SK-N-MC (cell line): ENCODE results near the gene NMBR.
"Not testable (repeated sequence)": the region's sequence is repeated elsewhere in the genome, so short reads cannot be mapped to it uniquely, and the experiment has no call there.

Source experiments
- DNase-seq: peaks from one replicate; pipeline ENCODE4 v3.0.0-alpha.2; 2011; ENCODE audit warnings: low read depth, low spot score
- H3K27ac ChIP-seq: fragments of 200-600 bp; sonication (generic); 2 replicates; pipeline ENCODE4 v1.5.1; 2016; ENCODE audit warnings: mixed run types
- H3K36me3 ChIP-seq: fragments of 200-600 bp; sonication (generic); 2 replicates; pipeline ENCODE4 v1.6.1; 2017; ENCODE audit warnings: antibody characterized with exemption, low read length, mixed read lengths; ENCODE audit not compliant: insufficient read depth
- H3K4me3 ChIP-seq: fragments of 200-600 bp; sonication (generic); 2 replicates; pipeline ENCODE4 v1.5.1; 2016
- H3K9ac ChIP-seq: fragments of 200-600 bp; sonication (generic); 2 replicates; pipeline ENCODE4 v1.8.0; 2017; ENCODE audit warnings: mixed run types, mixed read lengths; ENCODE audit not compliant: insufficient read length
- H3K9me3 ChIP-seq: fragments of 200-600 bp; sonication (generic); 2 replicates; pipeline ENCODE4 v1.6.1; 2017; ENCODE audit warnings: low read depth, mild to moderate bottlenecking, antibody characterized with exemption, low read length, moderate library complexity, mixed read lengths
- EZH2 ChIP-seq: fragments of 200-600 bp; sonication (generic); IDR thresholded peaks from one replicate; pipeline ENCODE4 v1.6.1; 2017; ENCODE audit warnings: antibody characterized with exemption
- FOXP2 ChIP-seq: optimal IDR thresholded peaks from 2 replicates; pipeline ENCODE3; 2011; ENCODE audit warnings: mild to moderate bottlenecking, moderate library complexity; ENCODE audit not compliant: insufficient read depth; ENCODE audit errors: extremely low read length, control extremely low read depth
- POLR2AphosphoS5 ChIP-seq: IDR thresholded peaks from 2 replicates; pipeline ENCODE4 v1.6.1; 2012; ENCODE audit warnings: mild to moderate bottlenecking, low read depth, low read length, borderline replicate concordance

The NMBR gene

GRCh38 chr6:142165227-142165626 lies 18.3 kb upstream of the NMBR start:
- Histone ChIP-seq H3K9me3 (no peaks in the 10 kb centered on the region), H3K27ac (no peak overlapping the region), H3K9ac (no peak overlapping the region), H3K4me3 (no peak overlapping the region), H3K36me3 (peaks cover 31% of the 10 kb centered on the region)
- TF ChIP-seq FOXP2 (no peak), EZH2 (no peak), POLR2AphosphoS5 (no peak)
- no peak for DNase-seq

DNA sequence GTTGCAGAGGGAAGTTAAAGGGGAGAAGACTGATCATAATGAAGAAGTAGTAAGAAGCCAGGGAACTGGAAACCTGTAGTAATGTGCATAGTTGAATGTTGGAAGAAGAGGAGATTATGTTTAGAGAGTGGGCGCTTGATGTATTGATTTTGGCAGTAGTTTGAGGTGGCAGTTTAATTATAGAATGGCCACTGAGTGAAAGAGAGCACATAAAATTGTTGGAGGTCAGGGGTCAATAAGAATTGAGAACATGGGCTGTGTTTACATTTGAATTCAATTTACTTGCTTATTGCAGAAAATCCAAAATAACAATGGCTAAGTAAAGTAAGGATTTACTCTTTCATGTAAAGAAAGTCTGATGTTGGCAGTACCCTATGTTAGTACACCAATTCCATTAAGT lies 15.9 kb upstream of the NMBR start:
- Histone ChIP-seq H3K9ac (no peak overlapping the region), H3K4me3 (no peak overlapping the region), H3K36me3 (peaks cover 21% of the 10 kb centered on the region), H3K27ac (no peak overlapping the region), H3K9me3 (no peaks in the 10 kb centered on the region)
- no peak for DNase-seq
- TF ChIP-seq POLR2AphosphoS5 (no peak), EZH2 (no peak), FOXP2 (no peak)

DNA sequence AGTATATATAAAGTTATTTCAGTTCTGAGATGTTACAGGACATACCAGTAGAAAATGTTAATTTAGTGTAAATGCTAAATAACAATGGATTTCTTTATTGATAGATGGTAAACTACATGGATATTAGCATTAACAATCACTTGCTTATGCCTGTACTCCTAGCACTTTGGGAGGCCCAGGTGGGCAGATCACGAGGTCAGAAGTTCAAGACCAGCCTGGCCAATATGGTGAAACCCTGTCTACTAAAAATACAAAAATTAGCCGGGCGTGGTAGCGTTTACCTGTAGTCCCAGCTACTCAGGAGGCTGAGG lies 9.8 kb upstream of the NMBR start:
- DNase-seq, H3K9me3 ChIP-seq, H3K27ac ChIP-seq, H3K9ac ChIP-seq, H3K4me3 ChIP-seq: not testable (repeated sequence)
- peaks cover 15% of the 10 kb centered on the region for H3K36me3 ChIP-seq

DNA sequence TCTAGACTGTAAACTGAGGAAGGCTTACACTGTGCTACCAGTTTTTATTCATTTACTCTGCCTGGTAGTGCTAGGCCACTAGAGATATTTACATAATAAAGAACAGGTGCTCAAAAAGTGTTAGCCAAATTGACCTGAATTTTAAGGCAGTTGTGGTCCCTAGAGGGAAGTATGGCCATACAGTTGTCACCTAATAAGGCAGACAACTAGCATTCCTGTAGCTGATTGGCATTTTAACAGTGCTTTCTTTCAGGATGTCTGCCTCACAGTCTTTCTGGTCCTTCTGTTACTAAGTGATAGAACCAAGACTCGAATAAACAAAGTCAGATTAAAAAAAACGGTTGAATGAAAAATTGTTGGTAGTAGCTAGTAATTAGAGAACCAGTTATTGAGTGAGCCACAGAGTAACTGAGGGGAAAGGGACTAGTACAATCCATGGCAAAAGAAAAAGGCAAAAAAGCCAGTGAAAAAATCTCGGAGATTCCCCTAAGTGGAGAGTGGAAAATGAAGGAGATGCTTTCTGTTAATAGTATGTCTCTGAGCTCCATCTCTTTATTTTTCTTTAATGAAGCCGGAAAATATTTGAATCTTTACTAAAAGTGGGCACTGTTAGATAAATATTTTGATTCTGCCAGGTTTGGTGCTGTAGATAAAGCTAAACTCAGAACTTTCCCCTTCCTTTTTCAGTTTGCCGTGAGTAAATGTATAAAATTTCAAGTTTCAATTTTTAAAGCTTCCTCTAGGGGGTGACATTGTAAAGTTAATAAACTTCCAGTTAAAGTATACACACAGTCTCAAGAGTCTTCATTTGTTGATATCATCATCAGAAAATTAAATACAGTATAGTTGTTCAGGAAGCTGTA lies 9.2 kb upstream of the NMBR start:
- Histone ChIP-seq H3K9me3 (no peaks in the 10 kb centered on the region), H3K27ac (no peak overlapping the region), H3K4me3 (no peak overlapping the region), H3K9ac (no peak overlapping the region), H3K36me3 (peaks cover 20% of the 10 kb centered on the region)
- TF ChIP-seq EZH2 = no peak
- TF ChIP-seq POLR2AphosphoS5 = no peak
- no peak for TF ChIP-seq FOXP2
- DNase-seq = no peak

GRCh38 chr6:142155091-142155490 lies 8.2 kb upstream of the NMBR start:
- no peak overlapping the region for H3K27ac ChIP-seq
- TF ChIP-seq EZH2 = no peak
- no peak for TF ChIP-seq FOXP2
- TF ChIP-seq POLR2AphosphoS5 = no peak

GRCh38 chr6:142154336-142154735 lies 7.4 kb upstream of the NMBR start:
- no peak overlapping the region for H3K27ac ChIP-seq
- TF ChIP-seq POLR2AphosphoS5 = no peak
- no peak for TF ChIP-seq FOXP2
- TF ChIP-seq EZH2 = no peak
- H3K36me3 ChIP-seq = peaks cover 32% of the 10 kb centered on the region
- no peak for DNase-seq
- no peaks in the 10 kb centered on the region for H3K9me3 ChIP-seq
- no peak overlapping the region for H3K4me3 ChIP-seq
- H3K9ac ChIP-seq = no peak overlapping the region

More at GRCh38 chr6:142155091-142155490, 8.2 kb upstream of the NMBR start:
- H3K9ac ChIP-seq = no peak overlapping the region
- H3K9me3 ChIP-seq = no peaks in the 10 kb centered on the region
- DNase-seq = no peak
- H3K4me3 ChIP-seq = no peak overlapping the region
- H3K36me3 ChIP-seq = peaks cover 27% of the 10 kb centered on the region

- Histone ChIP-seq H3K4me3 (no peak overlapping the region), H3K27ac (no peak overlapping the region), H3K9ac (no peak overlapping the region), H3K36me3 (peaks cover 41% of the 10 kb centered on the region), H3K9me3 (no peaks in the 10 kb centered on the region)
- TF ChIP-seq POLR2AphosphoS5 = no peak
- no peak for TF ChIP-seq FOXP2
- no peak for TF ChIP-seq EZH2
- no peak for DNase-seq
These were observed 6.3 kb upstream of the NMBR start for GRCh38 chr6:142153196-142153595.

DNA sequence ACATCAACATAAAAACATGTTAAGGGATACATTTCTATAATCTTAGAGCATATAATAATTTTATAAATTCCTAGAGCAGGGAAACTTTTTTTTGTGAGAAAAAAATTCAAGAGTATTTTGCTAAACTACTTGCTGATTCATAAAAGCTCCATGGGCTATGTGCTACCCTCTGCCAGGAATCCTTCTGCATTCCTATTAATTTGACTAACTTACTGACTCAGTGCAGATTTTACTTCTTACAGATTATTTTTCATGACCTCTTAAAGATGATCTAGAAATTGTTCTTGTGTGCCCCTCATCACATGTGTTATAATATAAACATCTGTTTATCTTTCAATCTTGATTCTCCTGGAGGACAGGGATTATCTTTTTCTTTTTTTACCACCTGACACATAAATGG lies 5.8 kb upstream of the NMBR start:
- Histone ChIP-seq H3K4me3 (no peak overlapping the region), H3K27ac (no peak overlapping the region), H3K9ac (no peak overlapping the region), H3K9me3 (no peaks in the 10 kb centered on the region), H3K36me3 (peaks cover 41% of the 10 kb centered on the region)
- DNase-seq = no peak
- TF ChIP-seq FOXP2 (no peak), POLR2AphosphoS5 (no peak), EZH2 (no peak)

- not testable (repeated sequence) for H3K9ac ChIP-seq, DNase-seq, H3K9me3 ChIP-seq, H3K36me3 ChIP-seq, H3K27ac ChIP-seq, H3K4me3 ChIP-seq
These were observed 5.4 kb downstream of the NMBR start for GRCh38 chr6:142141531-142141930.
